Measurements from ENCODE around the gene TRUB1.
"Not testable (repeated sequence)": the region's sequence is repeated elsewhere in the genome, so short reads cannot be mapped to it uniquely, and the experiment has no call there.

TRUB1 gene

DNA sequence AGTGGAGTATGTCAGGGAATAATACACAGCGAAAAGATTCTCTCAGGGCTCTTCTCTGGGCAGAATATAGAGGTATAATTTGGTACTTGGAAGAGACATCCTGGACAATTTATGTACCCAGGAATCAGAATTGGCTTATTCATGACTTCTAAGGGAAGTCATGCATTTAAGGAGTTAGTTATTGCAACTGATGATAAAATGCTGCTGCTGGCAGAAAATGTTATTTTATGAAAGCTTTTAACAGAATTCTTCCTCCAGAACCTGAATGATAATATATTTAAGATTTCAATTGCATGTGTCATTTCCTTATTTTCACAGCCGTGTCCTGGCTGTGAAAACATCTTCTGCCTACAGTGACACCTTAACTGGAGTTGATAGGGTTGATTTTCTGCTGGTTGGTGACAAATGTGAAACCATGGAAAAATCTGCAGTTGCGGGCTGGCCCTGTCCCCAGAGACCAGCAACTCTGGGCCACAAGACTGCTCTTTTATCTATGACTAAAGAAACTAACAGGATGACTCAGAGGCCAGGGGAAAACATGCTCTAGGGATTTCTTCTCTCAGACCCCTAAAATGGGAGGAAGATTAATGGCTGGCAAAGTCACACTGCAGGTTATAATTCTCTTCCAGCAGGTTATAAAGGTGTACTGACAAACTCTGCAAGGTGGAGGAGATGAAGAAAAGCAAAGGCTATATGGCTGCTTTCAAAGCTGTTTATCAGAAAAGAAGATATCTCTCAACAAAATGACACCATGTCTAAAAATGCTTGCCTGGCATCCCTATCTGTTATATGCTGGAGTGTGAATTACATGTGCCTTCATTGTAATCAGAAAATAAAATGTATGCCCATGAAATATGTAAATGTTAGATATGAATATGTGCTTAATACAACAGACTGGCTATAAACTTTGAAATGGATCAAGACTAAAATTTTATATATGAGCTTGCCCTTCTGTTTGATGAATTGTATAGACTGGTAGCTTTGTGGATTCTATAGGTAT, 12.1 kb upstream of the TRUB1 start:
- peak; percentile 42 for DNase-seq (ENCODE audit: low read depth)

DNA sequence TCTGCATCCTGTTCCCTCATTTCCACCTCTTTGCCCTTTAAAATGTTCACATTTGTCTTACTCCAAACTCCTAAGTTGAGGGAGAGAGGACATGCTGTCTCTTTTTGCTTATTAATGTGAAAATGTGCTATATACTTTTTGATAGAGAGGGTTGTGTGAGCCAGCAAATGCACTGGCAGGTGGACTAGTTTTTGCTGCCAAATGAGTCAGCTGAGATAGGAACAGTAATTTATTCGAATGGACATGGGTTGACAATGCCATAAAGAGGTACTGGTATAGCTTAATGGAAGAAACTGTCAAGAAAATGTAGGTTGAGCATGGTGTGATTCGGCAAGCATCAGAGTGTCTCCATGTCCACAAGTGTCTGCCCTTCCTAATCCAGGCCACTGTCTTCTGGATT, 9.2 kb upstream of the TRUB1 start:
- DNase-seq (ENCODE audit: low read depth): no peak

DNA sequence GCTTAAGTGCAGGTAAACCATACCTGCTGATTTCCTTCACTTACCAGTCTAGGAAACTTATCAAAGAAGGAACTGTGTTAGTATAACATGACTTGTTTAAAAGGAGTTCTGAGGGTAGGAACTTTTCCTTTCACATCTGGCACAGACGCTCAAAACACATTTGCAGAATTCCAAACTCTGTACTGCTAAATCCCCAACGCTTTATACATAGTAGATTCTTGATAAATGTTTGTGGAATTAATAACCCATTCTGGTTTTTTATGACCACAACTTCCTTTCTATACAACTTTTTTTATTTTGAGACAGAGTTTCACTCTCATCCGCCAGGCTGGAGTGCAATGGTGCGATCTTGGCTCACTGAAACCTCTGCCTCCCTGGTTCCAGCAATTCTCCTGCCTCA, 7.7 kb upstream of the TRUB1 start:
- DNase-seq (ENCODE audit: low read depth): no peak

DNA sequence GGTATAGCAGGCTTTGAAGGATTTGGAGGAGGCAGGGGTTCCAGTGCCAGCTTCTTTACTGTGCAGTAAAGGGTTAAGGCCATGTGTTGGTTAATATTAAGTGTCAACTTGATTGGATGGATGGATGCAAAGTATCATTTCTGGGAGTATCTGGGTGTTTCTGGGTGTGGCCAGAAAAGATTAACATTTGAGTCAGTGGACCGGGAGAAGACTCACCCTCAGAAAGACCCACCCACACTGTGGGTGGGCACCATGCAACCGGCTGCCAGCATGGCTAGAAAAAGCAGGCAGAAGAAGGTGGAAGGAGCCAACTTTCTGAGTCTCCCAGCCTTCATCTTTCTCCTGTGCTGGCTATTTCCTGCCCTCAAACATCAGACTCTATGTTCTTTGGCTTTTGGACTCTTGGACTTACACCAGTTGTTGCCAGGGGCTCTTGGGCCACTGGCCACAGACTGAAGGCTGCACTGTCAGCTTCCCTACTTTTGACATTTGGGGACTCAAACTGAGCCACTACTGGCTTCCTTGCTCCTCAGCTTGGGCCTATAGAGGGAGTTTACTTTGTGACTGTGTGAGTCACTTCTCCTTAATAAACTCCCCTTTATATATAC, 6.8 kb upstream of the TRUB1 start:
- DNase-seq (ENCODE audit: low read depth): no peak

DNA sequence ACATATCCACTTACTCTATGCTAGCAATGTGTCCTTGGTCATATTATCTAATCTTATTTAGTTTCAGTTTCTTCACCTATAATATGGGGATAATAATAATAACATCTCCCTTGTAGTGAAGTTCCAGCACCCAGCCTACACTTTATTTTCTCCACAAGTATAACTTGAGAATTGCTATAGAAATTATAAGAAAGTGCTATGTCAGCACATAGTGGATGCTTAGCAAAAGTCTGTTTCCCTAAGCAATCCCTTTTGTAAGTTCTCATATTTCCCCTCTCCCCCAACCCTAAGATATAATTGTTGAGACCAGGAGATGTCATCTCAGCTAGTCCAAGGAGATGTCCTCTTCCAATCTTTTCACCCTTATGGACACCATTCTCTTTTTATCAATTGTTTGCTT, 5.8 kb upstream of the TRUB1 start:
- no peak for DNase-seq (ENCODE audit: low read depth)

DNA sequence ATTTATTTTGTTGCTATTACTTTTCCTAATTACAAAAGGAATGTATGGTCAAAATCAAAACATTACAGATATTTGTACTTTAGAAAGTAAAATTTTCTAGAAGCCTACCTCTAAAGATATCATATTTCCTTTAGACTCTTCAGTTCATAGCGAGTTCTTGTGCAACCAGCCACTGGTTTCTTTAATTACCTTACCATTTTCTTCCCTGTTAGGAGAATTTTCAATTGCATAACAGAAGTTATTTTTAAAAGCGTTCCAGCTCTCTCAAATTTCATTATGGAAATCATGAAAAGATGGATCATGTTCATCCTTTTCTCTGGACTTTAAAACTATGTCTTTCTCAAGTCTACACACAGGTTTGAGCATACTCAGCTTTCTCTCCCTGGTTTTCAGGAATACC, 5.0 kb upstream of the TRUB1 start:
- DNase-seq (ENCODE audit: low read depth): no peak

DNA sequence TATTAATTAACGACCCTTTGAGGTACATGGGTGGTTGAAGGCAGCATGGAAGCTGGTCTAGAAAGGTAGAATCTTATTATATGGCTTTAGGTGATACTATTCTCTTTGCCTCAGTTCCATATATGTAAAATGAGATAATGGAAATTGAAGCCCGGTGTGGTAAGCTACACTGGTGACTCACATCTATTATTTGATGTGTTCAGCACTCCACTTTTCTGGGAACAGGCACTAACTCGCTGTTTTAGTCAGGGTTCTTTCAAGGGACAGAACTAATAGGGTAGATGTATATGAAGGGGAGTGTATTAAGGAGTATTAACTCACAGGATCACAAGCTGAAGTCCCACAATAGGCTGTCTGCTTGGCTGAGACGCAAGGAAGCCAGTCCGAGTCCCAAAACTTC, 4.4 kb upstream of the TRUB1 start:
- no peak for DNase-seq (ENCODE audit: low read depth)

DNA sequence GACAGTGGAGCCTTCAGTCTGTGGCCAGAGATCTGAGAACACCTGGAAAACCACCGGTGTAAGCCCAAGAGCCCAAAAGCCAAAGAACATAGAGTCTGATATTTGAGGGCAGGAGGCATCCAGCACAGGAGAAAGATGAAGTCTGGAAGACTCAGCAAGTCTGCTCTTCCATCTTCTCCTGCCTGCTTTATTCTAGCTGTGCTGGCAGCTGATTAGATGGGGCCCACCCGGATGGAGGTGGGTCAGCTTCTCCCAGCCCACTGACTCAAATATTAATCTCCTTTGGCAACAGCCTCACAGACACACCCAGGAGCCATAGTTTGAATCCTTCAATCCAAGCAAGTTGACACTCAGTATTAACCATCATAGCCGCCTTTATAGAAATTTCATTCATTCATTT, 4.0 kb upstream of the TRUB1 start:
- DNase-seq (ENCODE audit: low read depth): not testable (repeated sequence)

DNA sequence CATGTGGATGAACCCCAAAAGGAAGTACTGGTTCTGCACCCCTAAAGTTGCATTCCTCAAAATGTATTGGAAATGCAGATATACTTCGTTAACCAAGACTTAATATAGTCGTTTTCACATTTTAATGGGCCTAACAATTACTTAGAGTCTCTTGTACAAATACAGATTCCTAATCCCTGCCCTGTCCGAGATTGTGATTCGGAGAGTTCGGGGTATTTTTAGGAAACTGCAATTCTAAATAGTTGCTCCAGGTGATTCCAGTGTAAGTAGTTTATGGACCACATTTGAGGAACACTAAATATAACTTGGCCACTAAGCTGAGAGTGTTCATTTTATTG, 830 bp downstream of the TRUB1 start:
- no peak for DNase-seq (ENCODE audit: low read depth)

DNA sequence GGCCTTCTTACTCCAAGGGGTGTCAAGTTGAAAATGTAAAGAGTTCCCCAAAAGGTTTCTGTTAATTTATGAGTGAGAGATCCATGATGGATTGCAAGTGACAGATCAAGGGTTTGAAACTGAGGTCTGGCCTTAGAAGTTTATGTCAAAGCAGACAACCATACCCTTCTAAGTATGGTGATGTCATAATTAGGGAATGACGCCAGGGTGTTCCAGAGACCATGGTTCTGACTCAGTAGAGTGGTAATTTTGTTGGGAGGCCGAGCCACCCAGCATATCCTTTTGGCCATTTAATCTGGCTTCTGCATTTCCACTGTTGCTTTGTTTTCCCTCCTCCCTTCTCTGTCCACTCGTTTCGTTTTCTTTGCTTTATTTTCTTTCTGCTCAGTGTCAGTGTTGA, 2.7 kb downstream of the TRUB1 start:
- no peak for DNase-seq (ENCODE audit: low read depth)

DNA sequence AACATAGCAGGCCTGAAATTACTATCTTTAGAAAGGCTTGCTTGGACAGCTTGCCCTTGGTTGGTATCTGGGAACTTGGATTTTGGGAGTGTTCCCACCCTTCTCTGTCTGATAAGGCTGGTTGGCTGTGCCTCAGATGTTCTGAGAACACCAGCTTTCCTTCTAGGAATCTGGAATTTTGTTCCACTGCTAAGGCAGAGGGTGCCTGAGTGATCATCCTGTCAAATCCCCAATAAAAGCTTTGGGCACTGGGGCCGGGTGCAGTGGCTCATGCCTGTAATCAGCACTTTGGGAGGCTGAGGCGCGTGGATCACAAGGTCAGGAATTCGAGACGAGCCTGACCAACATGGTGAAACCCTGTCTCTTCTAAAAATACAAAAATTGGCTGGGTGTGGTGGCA, 5.0 kb downstream of the TRUB1 start:
- no peak for DNase-seq (ENCODE audit: low read depth)

DNA sequence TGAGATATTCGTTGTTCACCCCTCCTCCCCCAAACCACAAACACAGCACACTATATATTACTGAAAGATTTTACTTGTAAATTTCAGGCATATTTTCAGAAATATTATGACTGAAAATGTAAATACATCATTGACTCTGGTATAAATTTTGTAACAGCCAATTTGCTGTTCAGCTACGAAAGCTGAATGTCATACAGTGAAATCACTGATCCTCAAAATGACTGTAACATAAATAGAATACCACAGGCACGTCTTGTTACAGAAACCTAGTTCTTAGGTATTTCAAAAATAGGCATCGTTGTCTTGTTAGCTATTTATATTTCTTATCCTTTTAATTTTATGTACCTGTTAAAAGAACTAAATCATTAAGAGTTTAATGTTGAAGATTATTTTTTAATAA, 15.1 kb downstream of the TRUB1 start:
- no peak for DNase-seq (ENCODE audit: low read depth)

DNA sequence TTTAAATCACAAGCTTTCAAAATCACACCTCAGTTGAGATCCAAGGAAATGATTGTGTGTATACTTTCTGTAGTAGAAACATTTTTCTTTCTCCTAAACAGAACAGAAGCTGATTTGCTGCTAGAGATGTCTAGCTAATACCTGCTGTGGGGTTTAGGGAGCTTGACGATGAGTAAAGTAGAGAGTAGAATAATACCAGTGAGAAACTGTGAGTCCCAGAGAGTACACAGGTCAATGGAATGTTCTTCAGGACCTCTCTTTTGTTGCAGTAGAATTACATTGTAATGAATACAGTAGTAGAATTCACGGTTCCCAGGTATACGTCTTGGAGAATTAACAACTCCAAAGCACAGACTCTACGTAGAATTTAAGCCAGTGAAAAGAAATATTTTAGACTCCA, 18.0 kb downstream of the TRUB1 start:
- no peak for DNase-seq (ENCODE audit: low read depth)

DNA sequence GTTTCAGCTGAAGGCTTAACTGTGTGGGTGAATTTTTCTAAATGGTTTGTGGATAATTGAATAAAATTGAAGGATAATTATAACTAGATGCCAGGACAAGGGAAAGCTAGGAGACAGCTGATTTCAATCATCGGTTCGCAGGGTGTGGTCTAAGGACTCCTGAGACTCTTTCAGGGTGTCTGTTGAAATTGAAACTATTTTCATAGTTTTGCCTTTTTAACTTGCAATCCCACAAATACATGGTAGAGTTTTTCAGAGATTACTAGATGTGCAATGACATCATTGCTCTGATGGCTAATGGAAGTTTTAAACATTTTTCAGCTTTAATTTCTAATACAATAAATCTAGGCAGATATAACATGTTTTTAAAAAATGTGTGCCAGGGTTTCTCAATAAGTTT, 18.5 kb downstream of the TRUB1 start:
- no peak for DNase-seq (ENCODE audit: low read depth)

DNA sequence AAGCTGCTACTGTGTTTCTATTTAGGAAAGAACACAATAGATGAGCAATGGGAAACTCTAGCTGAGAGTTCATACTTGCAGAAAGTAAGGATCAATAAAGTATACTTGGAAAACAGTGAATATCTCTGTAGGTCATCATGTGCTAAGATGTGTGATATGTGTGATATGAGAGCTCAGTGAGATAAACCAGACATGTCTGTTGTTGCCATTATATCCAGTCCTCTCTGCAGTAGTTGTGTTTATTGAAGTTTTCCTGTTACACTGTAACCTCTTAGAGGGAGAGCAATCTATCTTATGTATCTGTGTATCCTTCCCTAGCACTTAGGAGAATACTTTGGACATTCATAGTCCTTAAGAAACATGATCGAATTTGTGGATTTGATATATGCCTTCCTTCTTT, 19.1 kb downstream of the TRUB1 start:
- no peak for DNase-seq (ENCODE audit: low read depth)

DNA sequence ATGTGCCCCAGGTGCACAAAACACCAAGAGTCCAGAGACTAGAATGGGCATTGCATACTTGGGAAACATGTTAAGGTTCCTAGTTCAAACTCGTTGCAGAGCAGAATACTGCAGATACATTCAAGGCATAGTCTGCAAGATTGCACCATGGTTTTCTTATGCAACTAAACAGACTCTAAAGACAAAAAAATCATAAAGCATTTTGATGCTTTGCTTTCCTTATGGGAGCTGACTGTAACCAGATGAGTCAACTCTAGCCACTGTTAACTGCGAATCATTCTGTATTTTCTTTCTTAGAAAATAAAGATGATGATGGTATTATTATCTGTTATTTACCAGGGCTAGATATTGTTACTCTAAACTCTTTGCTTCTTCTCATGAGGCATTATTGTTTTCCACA, 19.7 kb downstream of the TRUB1 start:
- DNase-seq (ENCODE audit: low read depth): no peak

DNA sequence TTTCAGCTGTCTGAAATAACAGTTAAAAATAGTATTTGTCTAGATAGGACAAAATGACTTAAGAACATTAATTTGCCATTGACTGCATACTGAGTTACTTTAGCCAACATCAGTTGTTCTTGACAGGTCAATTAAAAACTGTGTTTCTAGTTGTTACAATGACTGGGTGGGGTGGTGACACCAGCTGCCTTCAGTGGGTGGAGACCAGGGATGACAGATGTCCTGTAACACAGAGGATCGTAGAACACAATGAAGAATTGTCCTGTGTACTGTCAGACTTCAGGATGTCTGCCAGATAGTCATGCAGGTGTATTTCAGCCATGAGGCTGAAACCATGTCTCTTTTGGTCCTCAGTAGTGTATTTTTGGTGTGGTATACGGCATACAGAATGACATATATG, 24.4 kb downstream of the TRUB1 start:
- DNase-seq (ENCODE audit: low read depth): no peak

DNA sequence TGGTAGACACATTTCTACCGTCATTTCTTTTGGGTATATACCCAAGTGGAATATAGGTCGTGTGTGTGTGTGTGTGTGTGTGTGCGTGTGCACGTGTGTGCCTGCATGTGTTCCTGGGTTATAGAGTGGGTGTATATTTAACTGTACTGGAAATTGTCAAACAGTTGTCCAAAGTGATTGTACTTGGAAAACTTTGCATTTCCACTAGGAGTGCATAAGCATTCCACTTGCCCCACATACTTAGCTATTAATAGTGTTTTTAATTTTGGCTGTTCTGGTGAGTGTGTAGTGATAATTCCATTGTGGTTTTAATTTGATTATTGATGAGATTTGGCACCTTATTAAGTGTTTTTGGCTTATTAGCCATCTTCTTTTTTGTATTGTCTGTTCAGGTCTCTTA, 25.9 kb downstream of the TRUB1 start:
- no peak for DNase-seq (ENCODE audit: low read depth)

DNA sequence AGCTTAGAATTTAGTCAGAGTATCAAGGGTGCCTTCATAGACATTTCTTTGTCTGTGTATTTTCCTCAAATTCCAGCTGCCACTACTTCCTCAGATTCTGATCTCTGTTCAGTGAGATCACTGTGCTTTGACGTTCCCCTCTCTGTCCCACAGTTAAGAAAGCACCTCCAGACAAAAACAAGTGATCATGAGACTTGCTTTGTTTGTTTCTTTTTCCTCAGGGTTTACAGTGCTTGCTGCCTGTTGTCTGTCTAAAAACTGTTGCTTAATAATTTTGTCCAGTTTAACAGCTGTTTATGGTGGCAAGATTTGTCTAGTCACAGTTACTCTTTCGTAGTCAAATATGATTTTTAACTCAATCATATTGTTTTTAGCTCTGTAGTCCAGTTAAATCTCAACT, 29.1 kb downstream of the TRUB1 start:
- no peak for DNase-seq (ENCODE audit: low read depth)

DNA sequence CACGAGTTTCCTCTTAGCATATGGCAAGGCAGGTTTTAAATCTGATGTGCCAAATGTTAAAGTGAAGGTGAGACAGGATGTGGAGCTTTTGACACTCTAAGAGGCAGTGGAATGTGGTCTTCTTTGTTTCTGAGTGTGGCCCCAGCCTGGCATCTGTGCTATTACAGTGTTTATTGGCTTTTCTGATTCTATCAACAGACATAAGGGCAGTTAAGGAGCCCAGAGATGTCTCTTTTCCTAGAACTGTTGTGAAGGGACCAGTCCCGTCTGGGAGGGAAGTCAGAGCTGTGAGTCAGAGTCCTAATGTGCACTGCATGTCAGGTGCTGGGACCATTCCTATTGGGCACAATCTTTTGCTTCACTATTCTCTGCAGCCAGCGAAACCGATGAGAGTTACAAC, 32.5 kb downstream of the TRUB1 start:
- DNase-seq (ENCODE audit: low read depth): no peak

DNA sequence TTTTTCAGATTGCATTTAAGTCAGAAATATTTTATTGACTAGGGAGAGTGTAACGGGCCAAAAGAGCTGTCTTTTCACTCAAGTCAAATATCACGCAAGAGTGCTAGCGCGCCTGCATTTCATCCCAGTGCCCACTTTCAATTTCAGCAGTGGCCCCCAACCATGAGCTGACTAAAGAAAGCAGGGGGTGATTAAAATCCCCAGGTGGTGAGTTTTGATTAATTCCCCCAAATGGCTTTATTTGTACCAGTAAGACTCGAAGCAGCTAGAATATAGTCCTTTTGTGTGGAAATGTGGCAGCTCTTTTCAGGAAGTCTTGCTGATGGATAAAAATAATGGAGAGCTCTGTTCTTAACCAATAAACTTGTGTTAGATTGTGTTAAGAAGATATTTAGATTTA, 35.3 kb downstream of the TRUB1 start:
- DNase-seq (ENCODE audit: low read depth): no peak

DNA sequence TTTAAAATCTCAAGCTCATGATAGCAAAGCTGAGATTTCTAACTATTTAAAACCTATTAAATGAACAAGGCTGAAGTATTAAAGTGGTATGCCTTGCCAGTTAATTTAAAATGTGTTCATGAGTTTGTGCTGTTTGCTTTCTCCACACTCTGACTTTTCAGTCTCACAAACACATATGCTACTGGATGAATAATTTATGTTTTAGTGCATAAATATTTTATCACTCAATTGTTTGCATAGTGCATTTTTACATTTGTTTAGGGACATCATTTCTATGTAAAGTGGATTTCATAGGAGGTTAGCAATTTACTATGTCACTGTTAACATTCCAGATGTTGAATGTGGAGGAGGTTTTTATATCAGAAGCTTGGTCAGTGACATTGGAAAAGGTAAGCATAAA, 36.0 kb downstream of the TRUB1 start:
- DNase-seq (ENCODE audit: low read depth): no peak

DNA sequence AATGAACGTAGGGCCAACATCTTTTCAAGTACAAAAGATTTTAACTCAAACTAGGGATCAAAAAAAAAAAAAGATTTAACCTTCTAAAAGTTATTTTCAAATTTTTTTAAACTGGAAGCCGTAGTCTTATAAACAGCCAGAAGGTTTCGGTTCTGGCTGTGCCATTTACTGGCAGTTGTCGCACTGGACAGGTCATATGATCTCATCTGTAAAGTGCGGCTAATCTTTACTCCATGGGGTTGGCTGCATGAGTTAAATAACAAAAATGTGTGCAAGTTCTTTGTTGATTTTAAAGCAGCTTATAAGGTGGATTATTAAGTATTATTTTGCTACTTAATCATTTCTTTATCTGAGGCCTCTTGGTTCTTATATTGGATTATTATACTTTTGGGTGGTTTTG, 36.6 kb downstream of the TRUB1 start:
- DNase-seq (ENCODE audit: low read depth): no peak

DNA sequence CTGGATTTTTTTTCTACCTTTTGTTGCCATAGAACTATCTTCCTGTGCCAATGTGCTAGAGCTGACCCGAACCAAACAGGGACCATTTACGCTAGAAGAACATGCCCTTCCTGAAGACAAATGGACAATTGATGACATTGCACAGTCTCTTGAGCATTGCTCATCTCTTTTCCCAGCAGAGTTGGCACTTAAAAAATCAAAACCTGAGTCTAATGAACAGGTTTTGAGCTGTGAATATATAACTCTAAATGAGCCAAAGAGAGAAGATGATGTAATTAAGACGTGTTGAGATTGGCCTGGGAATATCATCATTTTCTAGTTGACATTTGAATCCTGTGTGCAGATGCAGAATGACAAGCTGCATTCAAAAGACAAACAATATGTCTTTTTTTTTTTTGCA, 37.1 kb downstream of the TRUB1 start:
- no peak for DNase-seq (ENCODE audit: low read depth)

Measured in HS-5 (cell line).